HG02938 (cell line): ENCODE measurements around the gene CNTNAP1.

Source experiments
- ATAC-seq: cut with Tn5 transposase; IDR thresholded peaks from one replicate; pipeline ENCODE4 v1.9.1; 2021; ENCODE audit warnings: mild to moderate bottlenecking, moderate library complexity; ENCODE audit not compliant: unreplicated experiment

Gene CNTNAP1

DNA sequence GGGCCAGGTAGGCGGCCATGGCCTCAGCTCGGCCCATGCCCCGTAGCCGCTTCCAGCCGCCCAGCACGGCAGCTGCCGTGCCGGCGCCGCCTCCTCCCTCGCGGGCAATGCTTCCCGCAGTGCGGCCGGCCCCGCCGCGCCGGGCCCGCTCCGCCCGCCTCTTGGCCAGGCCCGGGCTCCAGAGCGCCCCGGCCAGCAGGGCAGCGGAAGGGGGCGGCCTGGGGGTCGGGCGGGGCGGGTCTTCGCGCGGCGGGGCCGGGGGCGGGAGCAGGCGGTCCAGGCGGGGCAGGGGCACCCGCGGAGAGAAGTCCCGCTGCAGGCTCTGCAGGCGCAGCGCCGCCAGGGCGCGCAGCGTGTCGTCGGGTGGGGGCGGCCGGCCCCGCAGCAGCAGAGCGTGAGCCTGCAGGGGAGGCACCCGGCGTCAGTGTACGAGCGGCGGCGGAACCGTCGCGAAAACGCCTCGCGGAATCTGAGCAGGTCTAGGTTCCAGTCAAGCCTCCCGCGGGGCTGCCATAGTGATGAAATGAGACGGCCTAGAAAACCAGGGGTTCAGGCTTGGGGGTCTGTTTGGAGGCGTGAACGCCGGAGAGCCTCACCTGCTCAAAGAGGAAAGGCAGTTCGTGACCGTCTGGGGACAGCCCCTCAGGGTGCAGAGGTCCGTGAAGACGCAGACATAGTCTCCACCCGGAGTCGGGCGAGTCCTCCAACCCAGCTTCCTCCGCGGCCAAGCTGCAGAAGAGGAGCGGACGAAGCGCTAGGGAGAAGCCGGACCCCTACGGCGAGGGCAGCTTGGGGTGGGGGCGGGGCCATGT is 12.1 kb upstream of the CNTNAP1 start:
- ATAC-seq, result no peak

DNA sequence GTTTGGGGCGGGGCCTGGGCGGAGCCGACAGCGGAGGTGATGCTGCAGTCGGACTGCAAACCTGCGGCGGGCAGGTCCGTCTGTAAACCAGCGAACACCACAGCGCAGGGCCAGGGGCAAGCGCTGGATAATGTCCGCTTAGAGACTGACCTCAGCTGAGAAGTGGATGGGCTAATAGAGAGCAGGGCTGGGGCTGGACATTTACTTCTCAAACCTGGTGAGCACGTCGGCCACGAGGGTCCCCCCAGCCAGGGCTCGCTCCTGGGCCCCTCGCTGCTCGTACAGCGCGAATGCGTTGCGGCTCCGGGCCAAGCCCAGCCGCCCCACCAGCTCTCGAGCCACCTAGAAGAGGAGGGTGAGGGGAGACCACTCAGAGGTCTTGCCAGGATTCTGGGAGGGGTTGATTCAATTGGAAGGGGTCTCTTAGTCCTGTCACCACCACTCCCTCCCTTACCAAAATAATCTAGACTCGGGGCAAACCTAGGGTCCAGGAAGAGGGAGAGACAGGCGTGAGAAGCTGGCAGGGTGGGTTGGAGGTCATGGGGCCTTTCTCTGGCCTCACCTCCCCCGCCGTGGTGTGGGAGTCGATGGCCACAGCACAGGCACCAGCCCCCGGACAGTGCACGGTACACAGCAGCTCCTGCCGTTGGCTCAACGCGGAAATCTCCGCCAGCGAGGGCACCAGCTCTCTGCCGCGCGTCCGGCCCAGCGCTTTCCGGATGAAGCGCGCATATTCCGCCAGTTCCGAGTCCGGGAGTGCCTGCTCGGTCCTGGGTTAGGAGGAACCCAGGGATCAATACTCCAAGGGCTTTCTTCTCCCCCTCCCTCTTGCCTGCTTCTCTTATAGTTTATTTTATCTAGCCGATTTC is 11.3 kb upstream of the CNTNAP1 start:
- no peak for ATAC-seq

DNA sequence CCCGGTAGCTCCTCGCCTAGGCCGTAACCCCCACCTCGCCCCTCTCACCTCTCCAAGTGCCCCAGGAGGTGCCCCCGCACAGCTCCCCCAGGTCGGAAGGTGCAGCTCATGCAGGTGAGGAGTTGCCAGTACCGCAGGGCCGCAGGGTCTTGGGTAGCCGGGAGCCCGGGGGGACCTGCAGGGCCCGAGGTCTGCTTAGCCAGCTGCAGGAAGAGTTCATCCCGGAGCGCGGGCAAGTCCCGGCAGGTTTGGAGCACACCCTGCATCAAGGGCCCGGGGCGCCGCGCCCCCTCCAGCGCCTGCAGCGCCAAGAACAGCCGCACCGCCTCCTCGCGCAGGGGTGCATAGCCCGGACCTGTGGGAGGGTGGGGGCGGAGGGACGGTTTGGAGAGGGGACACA is 10.3 kb upstream of the CNTNAP1 start:
- ATAC-seq, result no peak

DNA sequence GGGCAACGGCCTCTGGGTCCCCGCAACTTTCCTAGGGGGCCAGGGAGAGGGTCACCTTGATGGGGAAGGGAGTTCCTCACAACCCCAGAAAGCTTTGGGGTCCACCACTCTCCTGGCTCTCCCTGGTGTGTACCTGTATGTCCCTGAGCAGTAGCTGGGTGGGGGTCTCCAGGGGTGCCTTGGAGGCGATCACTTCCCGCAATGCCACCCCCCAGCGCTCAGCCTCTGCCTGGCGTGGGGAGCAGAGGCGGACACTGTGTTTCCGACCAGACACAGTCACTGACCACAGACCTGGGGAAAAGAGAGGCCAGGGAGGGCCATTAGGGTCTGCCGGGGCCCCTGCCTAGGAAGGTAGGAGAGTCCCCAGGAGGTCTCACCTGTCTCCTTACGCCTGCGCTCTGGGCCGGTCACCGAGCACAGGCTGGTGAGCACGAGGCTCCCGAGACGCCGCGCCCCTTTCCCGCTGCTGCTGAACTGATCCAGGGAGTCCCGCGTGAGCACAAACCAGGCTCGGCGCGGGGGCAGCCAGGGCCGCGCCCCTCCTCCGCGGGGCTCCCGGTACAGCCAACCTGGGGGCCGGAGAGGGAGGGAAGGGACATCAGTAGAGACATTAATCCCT is 9.0 kb upstream of the CNTNAP1 start:
- ATAC-seq, result no peak

DNA sequence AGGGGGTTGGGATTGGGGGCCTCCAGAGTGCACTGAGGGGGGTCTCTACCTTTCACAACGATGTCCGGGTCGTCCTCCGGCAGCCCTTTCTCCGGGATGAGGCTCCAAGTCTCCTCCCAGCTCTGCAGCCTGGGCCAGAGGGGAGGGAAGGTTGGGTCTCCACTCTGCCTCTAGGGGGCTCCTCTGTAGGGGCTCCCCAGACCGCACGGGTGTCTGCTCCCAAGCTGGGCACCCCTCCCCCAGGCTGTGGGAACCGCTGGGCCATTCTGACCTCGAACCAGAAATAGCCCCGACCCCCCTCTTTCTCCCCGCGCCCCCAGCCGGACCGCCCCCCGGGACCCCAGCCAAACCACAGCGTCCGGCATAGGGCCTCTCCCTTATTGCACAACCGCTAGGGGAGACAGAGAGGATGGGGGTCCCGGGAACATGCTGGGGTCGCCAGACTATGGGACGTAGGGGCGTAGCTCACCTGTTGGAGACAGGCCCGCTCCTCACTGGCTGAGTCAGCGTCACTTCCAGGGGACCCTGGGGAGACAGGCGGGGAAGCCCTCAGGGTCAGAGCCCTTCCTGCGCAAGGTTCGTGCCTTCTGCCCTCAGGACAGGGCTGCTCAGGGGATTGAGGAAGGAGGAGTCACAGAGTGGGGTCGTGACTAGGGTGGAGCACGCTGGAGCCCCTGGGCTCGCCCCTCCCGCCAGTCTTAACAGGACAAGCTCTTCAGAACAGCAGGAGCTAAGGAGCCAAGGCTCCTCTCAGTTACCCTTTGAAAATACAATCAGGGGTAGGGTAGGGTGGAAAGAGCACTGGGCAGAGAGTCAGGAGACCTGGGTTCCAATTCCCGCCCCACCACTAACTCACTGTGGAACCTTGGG is 8.2 kb upstream of the CNTNAP1 start:
- ATAC-seq, result no peak

DNA sequence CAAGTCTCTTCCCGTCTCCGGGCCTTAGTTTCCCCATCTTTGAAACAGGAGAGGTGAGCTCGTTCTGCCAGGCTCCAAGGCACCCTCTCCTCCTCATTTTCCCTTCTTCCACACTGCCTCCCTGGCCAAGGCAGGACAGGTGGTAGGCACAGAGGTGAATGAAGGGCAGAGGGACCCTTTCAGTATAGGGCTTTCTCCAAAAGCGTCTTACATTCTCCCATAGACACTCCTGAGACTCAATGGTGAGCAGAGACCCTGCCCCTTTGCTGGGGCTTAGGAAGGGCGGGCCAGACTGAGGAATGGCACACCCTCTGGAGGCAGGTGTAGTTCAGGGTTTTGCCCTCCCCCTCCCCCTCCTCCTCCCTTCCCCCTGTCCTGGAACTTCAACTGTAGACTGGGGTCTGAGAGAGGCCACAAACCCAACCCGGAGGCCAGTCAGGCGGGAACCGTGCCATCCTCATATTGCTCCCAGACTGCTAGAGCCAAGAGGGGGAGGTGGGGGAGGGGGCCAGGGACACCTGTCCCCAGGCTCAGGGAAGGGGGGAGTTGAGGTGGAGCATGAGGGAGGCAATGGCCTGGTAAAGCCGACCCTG is 7.5 kb upstream of the CNTNAP1 start:
- ATAC-seq, result no peak

DNA sequence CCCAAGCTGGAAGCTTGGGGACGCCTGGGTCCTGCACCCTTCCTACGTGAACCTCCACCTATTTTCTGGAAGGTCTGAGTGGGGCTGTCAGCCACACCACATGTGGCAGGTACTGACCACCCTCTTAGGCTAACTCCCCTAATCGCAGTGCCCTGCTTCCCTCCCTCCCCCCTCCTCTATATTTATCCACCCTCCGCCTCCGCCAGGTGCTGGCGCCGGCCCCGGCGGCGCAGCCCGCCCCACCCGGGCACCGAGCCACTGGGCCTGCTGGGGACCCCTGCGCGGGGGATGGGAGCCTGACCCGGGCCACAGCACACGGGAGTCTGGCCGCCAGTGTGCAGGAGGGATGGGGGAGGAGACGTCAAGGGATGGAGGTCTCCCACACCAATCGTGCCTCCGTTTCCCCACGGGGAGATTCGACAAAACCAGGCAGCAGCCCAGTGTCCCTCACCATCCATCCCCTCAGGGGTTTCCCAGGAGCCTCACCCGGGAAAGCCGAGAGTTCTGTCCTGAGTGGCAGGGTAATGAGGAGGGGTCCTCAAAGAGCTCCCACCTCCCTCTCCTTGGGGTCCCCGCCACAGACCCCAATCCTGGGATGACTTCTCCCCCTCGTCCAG is 6.9 kb upstream of the CNTNAP1 start:
- ATAC-seq, result no peak

DNA sequence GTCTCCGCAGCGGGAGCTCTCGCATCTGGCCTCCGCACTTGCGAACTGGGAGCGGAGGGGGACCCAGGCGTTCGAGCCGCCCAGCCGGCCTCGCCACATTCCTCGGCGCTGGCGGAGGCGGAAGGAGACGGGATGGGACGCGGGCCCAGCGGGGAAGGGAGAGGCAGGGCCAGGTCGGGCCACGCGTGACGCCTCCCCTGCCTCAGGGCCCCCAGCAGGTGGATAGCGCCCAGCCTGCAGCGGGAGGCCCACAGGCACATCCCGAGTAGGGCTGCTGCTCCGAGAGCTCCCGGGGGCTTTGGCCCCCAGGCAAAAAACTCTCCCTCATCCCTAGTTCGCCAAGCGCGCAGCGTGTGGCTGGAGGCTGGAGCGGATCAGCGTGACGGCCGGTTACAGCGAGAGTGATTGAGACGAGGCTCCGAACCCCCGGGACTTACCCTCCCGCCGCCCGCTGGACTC is 6.3 kb upstream of the CNTNAP1 start:
- ATAC-seq, result no peak

DNA sequence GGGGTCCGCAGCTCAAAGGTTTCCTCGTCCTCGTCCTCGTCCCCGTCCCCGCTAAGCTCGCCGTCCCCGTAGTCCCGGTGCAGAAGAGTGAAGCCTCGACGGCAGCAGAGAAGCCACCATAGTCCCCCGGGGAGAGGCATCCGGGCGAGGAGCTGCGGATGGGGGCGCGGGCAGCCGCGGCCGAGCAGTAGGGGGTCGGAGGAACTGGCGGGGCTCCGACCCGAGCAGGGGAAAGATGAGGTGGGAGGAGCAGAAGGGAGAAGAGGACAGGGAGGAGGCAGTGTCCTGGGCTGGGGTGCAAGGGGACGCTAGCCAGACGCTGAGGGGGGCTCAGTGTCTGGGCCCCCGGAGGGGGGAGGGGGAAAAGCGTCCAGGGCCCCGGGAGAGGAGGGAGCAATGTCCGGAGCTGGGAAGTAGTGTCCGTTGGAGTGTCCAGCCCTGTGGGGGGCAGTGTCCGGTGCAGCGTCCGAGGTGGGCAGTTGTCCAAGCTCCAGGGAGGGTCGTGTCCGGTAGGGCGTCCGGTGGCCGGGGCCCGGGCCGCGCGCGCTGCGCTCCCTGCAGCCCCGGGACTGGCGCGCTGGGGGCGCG is 5.8 kb upstream of the CNTNAP1 start, which contains the start of gene PLEKHH3:
Gene PLEKHH3, minus strand, starts transcription at position 571 of the 588 bp plus-strand sequence. Its CDS starts 431 bp downstream, at position 140.
- ATAC-seq, result no peak

DNA sequence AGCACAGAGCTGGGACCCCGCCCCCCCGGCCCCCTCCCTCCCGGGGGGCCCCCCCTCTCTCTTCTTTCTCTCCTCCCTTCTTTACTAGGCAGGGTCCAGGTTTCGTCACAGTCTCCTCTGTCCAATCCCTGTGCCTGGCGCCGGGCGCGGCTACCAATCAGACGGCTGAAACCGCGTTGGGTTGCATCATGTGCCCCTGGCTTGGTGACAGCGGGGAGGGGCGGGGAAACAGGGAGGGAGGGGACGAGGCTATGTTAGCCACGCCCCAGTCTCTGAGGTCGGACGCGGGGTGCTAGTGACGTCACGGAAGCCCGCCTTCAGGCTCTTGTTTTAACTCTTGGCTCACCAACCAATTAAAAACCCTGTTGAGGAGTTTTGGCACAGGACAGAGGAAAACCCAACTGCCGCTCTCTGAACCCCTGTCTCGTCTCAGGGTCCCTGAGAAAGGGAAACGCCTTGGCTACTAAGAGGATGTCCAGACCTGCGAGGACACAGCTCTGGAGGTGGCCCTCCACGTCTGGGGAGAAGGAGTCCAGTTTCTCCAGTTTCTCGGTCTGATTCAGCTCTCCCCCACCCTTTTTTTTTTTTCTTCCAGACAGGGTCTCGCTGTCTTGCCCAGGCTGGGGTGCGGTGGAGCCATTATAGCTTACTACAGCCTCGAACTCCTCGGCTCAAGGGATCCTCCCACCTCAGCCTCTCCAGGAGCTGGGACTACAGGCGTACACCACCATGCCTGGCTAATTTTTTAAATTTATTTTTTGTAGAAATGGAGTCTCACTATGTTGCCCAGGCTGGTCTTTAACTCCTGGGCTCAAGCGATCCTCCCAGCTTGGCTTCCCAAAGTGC is 5.1 kb upstream of the CNTNAP1 start:
- peak; percentile 66 for ATAC-seq

DNA sequence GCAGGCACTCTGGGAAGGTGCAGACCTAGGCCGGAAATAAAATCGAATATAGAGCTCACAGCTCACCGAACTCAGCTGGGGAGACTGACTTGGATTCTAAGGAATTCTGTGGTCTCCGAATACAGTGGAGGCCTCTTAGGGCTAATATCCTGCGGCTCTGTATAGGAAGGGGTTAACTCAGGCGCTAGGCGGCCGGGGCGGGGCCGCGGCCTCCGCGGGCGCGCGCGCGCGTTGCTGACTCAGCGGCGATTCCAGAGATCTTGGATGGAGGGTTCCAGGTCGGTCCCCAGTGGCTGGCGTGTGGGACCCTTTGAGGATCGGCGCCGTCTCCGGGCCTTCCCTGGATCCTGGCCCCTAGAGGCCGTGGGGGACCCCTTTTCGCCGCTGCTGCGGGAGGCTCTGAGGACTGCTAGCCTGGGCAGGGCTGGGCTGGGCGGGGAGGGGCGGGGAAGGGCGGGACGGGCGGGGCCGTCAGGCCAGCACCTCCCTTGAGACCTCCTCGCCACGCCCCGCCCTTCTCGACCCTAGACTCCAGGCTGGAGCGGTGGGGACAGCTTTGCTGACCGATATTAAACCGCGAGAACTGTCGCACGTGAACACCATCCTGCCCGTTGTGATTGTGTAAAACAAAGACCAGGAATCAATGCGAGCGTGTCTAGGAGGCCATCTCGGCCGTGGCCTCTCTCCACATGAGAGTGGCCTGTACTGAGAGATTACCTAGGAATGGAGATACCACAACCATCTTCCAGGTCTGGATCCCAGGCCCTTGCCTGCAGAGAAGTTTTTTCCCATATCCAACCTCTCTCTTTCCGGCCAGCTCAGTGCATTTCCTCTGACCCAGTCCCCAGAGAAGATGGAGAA is 4.2 kb upstream of the CNTNAP1 start:
- ATAC-seq, result no peak

DNA sequence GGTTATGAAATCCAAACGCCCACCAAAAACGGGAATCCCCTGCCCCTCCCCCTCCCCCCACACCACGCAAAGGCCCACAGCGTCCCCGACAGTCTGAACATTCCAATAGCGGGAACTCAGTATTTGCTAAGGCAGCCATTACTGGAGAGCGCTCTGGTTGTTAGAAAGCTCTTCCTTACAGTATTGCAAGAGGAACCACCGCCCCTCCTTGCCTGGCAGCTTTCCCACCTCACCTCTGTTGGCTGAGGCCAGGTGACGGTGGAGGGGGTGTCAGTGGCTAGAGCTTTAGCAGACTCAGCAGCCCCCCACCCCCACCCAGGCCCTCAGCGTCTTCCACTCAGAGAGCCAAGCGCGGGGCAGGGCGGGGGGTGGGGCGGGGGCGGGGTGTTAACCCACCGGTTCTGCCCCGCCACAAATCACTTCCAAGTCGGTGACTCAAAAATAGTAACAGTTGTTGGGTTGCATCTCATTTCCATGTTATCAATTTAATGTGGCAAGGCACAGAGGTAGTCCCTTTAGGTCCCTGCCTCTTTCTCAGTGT is 3.3 kb upstream of the CNTNAP1 start:
- ATAC-seq, result no peak

DNA sequence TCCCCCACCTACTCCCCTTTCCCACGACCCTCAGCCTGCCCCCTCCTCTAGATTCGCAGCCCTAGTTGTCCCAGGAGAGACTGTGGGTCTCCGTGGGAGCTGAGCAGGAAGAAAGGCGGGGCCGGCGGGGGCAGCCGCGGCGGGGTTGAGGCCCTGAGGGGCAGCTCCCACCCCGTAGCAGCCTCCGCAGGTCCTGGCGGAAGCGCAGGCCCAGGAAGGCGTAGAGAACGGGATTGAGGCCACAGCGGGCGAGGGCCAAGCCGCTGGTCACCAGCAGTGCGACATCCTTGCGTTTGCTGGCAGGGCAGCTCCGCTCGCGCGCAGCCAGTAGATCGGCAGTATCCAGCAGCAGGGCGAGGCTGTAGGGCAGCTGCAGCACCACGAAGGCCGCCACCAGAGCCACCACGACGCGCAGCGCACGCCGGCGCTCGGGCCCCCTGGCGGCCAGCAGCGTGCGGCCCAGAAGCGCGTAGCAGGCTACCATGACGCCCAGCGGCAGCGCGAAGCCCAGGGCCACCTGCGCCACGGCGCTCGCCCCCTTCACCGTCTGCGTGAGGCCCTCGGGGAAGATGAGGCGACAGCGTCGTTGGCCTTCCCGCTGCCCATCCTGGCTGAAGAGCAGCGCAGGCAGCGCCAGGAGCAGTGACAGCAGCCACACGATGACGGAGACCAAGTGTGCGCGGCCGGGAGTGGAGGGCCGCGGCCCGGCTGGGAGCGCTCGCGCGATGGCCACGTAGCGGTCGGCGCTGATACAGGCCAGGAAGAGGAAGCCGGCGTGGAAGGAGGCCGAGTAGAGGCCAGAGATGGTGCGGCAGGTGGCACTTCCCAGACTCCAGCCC is 2.6 kb upstream of the CNTNAP1 start:
- no peak for ATAC-seq

DNA sequence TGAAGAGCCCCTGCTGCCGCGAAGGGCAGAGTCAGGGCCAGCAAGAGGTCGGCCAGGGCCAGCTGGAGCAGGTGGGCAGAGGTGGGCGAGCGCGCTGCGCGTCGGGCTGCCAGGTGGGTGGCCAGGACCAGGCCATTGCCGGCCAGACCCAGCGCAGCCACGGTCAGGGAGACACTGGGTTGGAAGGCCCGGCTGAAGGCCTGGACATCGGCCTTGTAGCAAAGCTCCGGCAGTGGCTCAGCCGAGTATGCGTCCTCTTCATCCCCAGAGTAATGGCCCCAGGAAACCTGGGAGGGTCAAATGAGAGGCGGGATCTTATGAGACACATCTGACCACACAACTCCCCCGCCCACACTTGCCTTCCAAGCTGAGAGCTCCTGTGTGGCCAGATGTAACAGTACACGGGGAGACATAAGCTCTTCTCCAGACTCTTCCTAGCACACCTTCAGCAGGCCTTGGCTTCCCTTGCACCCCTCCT is 2.0 kb upstream of the CNTNAP1 start:
- no peak for ATAC-seq

DNA sequence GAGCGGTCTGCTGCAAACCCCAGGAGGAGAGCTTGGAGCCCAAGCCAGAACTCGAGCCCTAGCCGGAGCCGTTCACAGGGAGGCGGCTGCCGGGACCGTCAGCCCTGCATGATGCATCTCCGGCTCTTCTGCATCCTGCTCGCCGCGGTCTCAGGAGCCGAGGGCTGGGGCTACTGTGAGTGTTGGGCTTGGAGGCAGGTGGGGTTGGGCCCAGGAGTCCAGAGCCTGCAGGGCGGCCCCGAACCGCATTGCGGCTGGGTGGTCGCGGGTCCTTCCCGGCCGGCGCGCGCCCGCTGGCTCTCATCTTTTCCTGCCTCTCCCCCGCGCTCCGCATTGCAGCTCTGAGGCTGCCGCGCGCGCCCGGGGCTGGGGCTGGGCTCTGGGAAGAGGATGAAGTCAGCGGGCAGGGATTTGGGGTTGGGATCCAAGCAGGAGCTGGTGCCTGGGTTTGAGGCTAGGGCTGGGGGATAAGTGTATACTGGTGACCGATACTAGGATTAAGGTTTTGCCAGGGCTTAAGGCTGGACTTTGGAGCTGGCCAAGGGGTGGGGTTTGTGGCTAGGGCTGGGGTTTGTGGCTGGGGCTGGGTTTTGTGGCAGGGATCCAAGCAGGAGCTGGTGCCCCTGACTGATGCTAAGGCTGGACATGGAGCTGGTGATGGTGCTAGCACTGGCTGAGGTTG is 532 bp downstream of the CNTNAP1 start:
- no peak for ATAC-seq
